IPS-15b (cell line): ENCODE data around the gene LITAF.
"Not testable (repeated sequence)": the region's sequence is repeated elsewhere in the genome, so short reads cannot be mapped to it uniquely, and the experiment has no call there.

Source experiments
- H3K27me3 ChIP-seq: one replicate; pipeline ENCODE4 v1.6.1; 2013; ENCODE audit warnings: low read length; ENCODE audit not compliant: control insufficient read depth, insufficient read depth
- H3K36me3 ChIP-seq: one replicate; pipeline ENCODE4 v1.6.1; 2013; ENCODE audit warnings: low read length; ENCODE audit not compliant: control insufficient read depth, insufficient read depth
- H3K4me1 ChIP-seq: one replicate; pipeline ENCODE4 v1.6.1; 2013; ENCODE audit warnings: mild to moderate bottlenecking, low read length; ENCODE audit not compliant: control insufficient read depth, insufficient read depth
- H3K4me3 ChIP-seq: one replicate; pipeline ENCODE4 v1.5.1; 2013; ENCODE audit warnings: low read depth, low read length
- H3K9ac ChIP-seq: one replicate; pipeline ENCODE4 v1.6.1; 2013; ENCODE audit warnings: low read depth, mild to moderate bottlenecking, low read length
- H3K9me3 ChIP-seq: one replicate; pipeline ENCODE4 v1.6.1; 2013; ENCODE audit warnings: mild to moderate bottlenecking, low read length; ENCODE audit not compliant: control insufficient read depth, insufficient read depth

LITAF gene

GRCh38 chr16:11604783-11605563 is 18.3 kb upstream of the LITAF start:
- Histone ChIP-seq H3K4me1 (peaks cover 6% of the 10 kb centered on the region), H3K36me3 (no peaks in the 10 kb centered on the region), H3K9ac (no peak overlapping the region), H3K27me3 (no peaks in the 10 kb centered on the region), H3K9me3 (no peaks in the 10 kb centered on the region), H3K4me3 (no peak overlapping the region)

- H3K4me3 ChIP-seq, H3K4me1 ChIP-seq, H3K27me3 ChIP-seq, H3K36me3 ChIP-seq, H3K9me3 ChIP-seq, H3K9ac ChIP-seq: not testable (repeated sequence)
Observed at GRCh38 chr16:11604296-11604695, 17.6 kb upstream of the LITAF start.

- H3K27me3 ChIP-seq = no peaks in the 10 kb centered on the region
- peaks cover 3% of the 10 kb centered on the region for H3K4me1 ChIP-seq
- H3K9me3 ChIP-seq = no peaks in the 10 kb centered on the region
- peak overlapping the region; percentile 13 for H3K4me3 ChIP-seq
- H3K9ac ChIP-seq = peak overlapping the region; percentile 47
- no peaks in the 10 kb centered on the region for H3K36me3 ChIP-seq
Observed at GRCh38 chr16:11603331-11603750, 16.6 kb upstream of the LITAF start.

- Histone ChIP-seq H3K9me3 (no peaks in the 10 kb centered on the region), H3K4me3 (no peak overlapping the region), H3K27me3 (no peaks in the 10 kb centered on the region), H3K36me3 (no peaks in the 10 kb centered on the region), H3K9ac (no peak overlapping the region), H3K4me1 (peaks cover 3% of the 10 kb centered on the region)
Observed at GRCh38 chr16:11602321-11602720, 15.6 kb upstream of the LITAF start.

GRCh38 chr16:11601911-11602310 is 15.2 kb upstream of the LITAF start:
- H3K4me1 ChIP-seq = peaks cover 3% of the 10 kb centered on the region
- H3K4me3 ChIP-seq = no peak overlapping the region
- H3K27me3 ChIP-seq = no peaks in the 10 kb centered on the region
- H3K9ac ChIP-seq = no peak overlapping the region
- H3K36me3 ChIP-seq = no peaks in the 10 kb centered on the region
- H3K9me3 ChIP-seq = no peaks in the 10 kb centered on the region

GRCh38 chr16:11601425-11601824 is 14.7 kb upstream of the LITAF start:
- Histone ChIP-seq H3K9me3 (no peaks in the 10 kb centered on the region), H3K27me3 (no peaks in the 10 kb centered on the region), H3K4me3 (no peak overlapping the region), H3K36me3 (no peaks in the 10 kb centered on the region), H3K9ac (no peak overlapping the region), H3K4me1 (peaks cover 3% of the 10 kb centered on the region)

GRCh38 chr16:11599579-11599978 is 12.9 kb upstream of the LITAF start:
- Histone ChIP-seq H3K9ac (no peak overlapping the region), H3K9me3 (no peaks in the 10 kb centered on the region)

GRCh38 chr16:11597235-11598095 is 10.7 kb upstream of the LITAF start:
- H3K9me3 ChIP-seq = no peaks in the 10 kb centered on the region
- H3K36me3 ChIP-seq = no peaks in the 10 kb centered on the region
- H3K9ac ChIP-seq = no peak overlapping the region
- no peak overlapping the region for H3K4me3 ChIP-seq
- no peaks in the 10 kb centered on the region for H3K27me3 ChIP-seq
- peaks cover 6% of the 10 kb centered on the region for H3K4me1 ChIP-seq

More at GRCh38 chr16:11599579-11599978, 12.9 kb upstream of the LITAF start:
- H3K36me3 ChIP-seq = no peaks in the 10 kb centered on the region
- H3K4me3 ChIP-seq = no peak overlapping the region
- H3K27me3 ChIP-seq = no peaks in the 10 kb centered on the region
- H3K4me1 ChIP-seq = peaks cover 9% of the 10 kb centered on the region

GRCh38 chr16:11596572-11597226 is 10.0 kb upstream of the LITAF start:
- Histone ChIP-seq H3K4me1 (peaks cover 6% of the 10 kb centered on the region), H3K9ac (no peak overlapping the region), H3K9me3 (no peaks in the 10 kb centered on the region), H3K4me3 (no peak overlapping the region), H3K36me3 (no peaks in the 10 kb centered on the region), H3K27me3 (no peaks in the 10 kb centered on the region)

- Histone ChIP-seq H3K27me3 (no peaks in the 10 kb centered on the region), H3K9ac (no peak overlapping the region), H3K9me3 (no peaks in the 10 kb centered on the region), H3K4me1 (peaks cover 6% of the 10 kb centered on the region), H3K36me3 (no peaks in the 10 kb centered on the region), H3K4me3 (no peak overlapping the region)
Observed at GRCh38 chr16:11593581-11593980, 6.9 kb upstream of the LITAF start.

GRCh38 chr16:11593076-11593475 is 6.4 kb upstream of the LITAF start:
- H3K9ac ChIP-seq, H3K4me1 ChIP-seq, H3K36me3 ChIP-seq, H3K4me3 ChIP-seq, H3K27me3 ChIP-seq, H3K9me3 ChIP-seq: not testable (repeated sequence)
